Progenitor cell of endocrine pancreas (in vitro differentiated cells): Measurements from ENCODE around the gene HOXA13. TPM values are rescaled to one million over a fixed set of nuclear protein-coding genes. Genes with fewer than 3 reads are reported as not detected.

ENCODE experiments used
- DNase-seq: peaks from one replicate; pipeline ENCODE4 v3.0.0; 2021; ENCODE audit warnings: low spot score; ENCODE audit not compliant: unreplicated experiment
- H3K27ac Mint-ChIP-seq: 2 replicates; pipeline ENCODE4 v1.8.0; 2021; ENCODE audit warnings: mild to moderate bottlenecking, moderate library complexity, mixed read lengths
- H3K27me3 Mint-ChIP-seq: 2 replicates; pipeline ENCODE4 v1.8.0; 2021; ENCODE audit warnings: mixed read lengths
- H3K36me3 Mint-ChIP-seq: 2 replicates; pipeline ENCODE4 v1.8.0; 2022; ENCODE audit warnings: mixed read lengths; ENCODE audit not compliant: insufficient read depth
- H3K4me1 Mint-ChIP-seq: 2 replicates; pipeline ENCODE4 v1.8.0; 2021; ENCODE audit warnings: low read depth, mixed read lengths
- H3K4me3 Mint-ChIP-seq: 2 replicates; pipeline ENCODE4 v1.8.0; 2021; ENCODE audit warnings: low read depth, mild to moderate bottlenecking, moderate library complexity, mixed read lengths
- H3K9me3 Mint-ChIP-seq: 2 replicates; pipeline ENCODE4 v1.8.0; 2021; ENCODE audit warnings: low read depth, mixed read lengths
- CTCF ChIP-seq: fragments of 200-600 bp; sonication (generic); IDR thresholded peaks from one replicate; pipeline ENCODE4 v1.5.0; 2021; ENCODE audit warnings: antibody characterized with exemption, mild to moderate bottlenecking; ENCODE audit not compliant: unreplicated experiment
- total RNA-seq: library from RNA; stranded (reverse); gene quantifications from 2 replicates; pipeline ENCODE4 v1.2.1, GENCODE V29; 2021

HOXA13 gene
- total RNA-seq, 1 donor from 2014 or later: not detected

- Mint-ChIP-seq H3K4me1 (peaks cover 16% of the 10 kb centered on the region), H3K27me3 (peaks cover 85% of the 10 kb centered on the region), H3K4me3 (peak overlapping the region; percentile 64), H3K36me3 (peaks cover 2% of the 10 kb centered on the region), H3K27ac (peak overlapping the region; percentile 71), H3K9me3 (no peaks in the 10 kb centered on the region)
- TF ChIP-seq CTCF: no peak
- peak; percentile 39 for DNase-seq
Measured at GRCh38 chr7:27148031-27148755, 51.7 kb downstream of the HOXA13 start.

DNA sequence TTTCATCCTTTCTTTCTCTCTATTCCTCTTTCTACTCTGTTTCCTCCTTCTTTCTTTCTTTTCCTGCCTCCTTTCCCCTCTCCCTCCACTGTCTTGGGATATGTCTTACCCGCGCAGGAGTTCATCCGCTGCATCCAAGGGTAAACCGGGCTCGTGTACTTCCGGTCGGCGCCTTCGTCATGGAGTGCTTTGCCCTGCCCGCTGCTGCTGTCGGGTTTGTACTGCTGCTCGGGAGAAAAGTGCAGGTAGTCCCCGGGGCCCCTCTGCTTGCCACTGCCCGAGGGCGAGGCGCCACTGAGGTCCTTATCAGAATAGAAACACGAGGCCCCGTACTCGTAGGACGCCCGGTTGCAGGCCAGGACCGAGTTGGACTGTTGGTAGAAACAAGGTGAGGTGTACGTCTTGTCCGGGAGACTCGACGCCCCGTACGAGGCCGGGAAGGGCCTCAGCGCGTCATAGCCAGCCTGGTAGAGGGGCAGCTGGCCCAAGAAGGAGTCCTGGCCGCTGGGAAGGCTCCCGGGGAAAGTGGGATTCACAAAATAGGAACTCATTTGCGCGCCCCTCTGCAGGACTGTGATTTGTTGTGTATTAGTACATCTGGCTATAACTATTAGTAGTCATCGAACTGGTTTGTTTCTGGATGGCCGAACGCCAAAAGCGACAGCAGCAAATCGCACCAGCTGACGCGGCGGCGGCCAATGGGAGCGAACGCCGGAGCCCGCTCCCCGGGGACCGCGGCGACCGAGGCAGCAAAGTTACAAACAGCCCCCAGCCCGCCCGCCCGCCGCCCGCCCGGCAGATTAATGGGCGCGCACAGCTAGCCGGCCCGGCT lies 52.5 kb downstream of the HOXA13 start, which contains the start of gene HOXA6:
TSS of gene HOXA6 (minus strand) at position 576 of the 832 bp plus-strand sequence. CDS start at position 551, 25 bp downstream.
- H3K4me1 Mint-ChIP-seq: peaks cover 16% of the 10 kb centered on the region
- DNase-seq: no peak
- H3K27me3 Mint-ChIP-seq: peaks cover 79% of the 10 kb centered on the region
- peak within 1 kb of the TSS; percentile 71 for H3K27ac Mint-ChIP-seq
- H3K9me3 Mint-ChIP-seq: no peaks in the 10 kb centered on the region
- H3K4me3 Mint-ChIP-seq: peak within 1 kb of the TSS; percentile 64
- H3K36me3 Mint-ChIP-seq: peaks cover 2% of the 10 kb centered on the region
- TF ChIP-seq CTCF: no peak

DNA sequence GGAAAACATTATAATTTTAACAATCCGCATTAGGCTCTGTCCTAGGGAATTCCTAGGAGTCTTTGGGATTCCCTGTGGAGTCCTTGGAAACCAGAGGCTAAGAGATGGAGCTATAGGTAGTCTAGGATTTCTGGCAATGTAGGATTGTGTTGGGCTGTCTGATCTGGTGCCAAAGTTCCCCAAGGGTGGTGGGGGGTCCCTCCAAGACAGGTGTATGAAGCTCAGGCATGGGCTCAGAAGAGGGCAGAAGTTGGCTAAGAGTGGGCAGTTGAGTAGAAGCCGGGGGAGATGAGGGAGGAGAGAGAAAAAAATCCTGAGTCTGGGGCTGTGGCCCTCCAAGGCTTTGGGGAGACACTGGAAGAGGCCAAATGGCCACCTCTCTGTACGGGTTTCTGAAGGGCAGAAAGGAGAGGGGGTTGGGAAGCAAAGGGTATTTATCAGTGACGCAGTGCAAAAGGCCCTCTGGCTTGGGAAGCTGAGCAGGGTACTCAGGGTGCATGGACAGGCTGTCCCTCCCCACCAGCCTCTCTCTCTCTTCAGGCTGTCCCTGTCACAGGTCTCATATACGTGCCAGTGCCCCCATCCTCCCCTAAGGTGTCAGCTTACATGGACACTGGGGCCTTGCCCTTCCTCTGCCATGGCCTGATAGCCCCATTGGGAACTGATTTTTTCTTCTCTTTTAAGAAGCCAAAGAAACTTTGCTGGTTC lies 53.2 kb downstream of the HOXA13 start:
- DNase-seq: no peak
- H3K27ac Mint-ChIP-seq: no peak overlapping the region

GRCh38 chr7:27145914-27146412 lies 53.9 kb downstream of the HOXA13 start:
- no peak for DNase-seq
- Mint-ChIP-seq H3K4me1 (peaks cover 25% of the 10 kb centered on the region), H3K27me3 (peaks cover 65% of the 10 kb centered on the region), H3K4me3 (no peak overlapping the region), H3K36me3 (peaks cover 6% of the 10 kb centered on the region), H3K9me3 (no peaks in the 10 kb centered on the region), H3K27ac (no peak overlapping the region)
- TF ChIP-seq CTCF: no peak

More for the DNA sequence above, 53.2 kb downstream of the HOXA13 start:
- no peaks in the 10 kb centered on the region for H3K9me3 Mint-ChIP-seq
- H3K4me3 Mint-ChIP-seq: no peak overlapping the region
- H3K36me3 Mint-ChIP-seq: peaks cover 2% of the 10 kb centered on the region
- H3K27me3 Mint-ChIP-seq: peaks cover 71% of the 10 kb centered on the region
- TF ChIP-seq CTCF: no peak
- peaks cover 20% of the 10 kb centered on the region for H3K4me1 Mint-ChIP-seq
